ENCODE results near the gene THSD4. TPM values are rescaled to one million over a fixed set of nuclear protein-coding genes. Genes with fewer than 3 reads are reported as not detected.
"Not testable (repeated sequence)": the region's sequence is repeated elsewhere in the genome, so short reads cannot be mapped to it uniquely, and the experiment has no call there.

THSD4 gene
- total RNA-seq, 4 donors from 2014 or later, result 39.4 to 232 (median 127) TPM

DNA sequence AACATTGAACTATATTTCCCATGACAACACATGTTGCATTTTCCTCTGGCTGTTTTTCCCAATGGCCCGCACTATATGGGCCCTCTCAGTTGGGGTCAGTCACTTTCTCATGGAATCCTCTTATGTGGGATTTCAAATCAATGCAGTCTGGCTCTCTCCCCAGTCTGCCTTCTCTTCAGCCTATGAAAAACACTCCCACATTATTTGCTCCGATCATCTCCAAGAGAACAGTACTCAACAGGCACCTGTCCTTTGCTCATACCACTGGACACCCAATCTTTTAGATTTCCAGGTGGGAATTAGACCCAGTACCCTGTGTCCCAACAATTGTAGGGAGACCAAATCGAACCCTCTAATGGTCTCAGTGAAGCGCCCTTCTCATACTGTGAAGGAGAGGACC lies 251.3 kb downstream of the THSD4 start:
- no peak for DNase-seq

DNA sequence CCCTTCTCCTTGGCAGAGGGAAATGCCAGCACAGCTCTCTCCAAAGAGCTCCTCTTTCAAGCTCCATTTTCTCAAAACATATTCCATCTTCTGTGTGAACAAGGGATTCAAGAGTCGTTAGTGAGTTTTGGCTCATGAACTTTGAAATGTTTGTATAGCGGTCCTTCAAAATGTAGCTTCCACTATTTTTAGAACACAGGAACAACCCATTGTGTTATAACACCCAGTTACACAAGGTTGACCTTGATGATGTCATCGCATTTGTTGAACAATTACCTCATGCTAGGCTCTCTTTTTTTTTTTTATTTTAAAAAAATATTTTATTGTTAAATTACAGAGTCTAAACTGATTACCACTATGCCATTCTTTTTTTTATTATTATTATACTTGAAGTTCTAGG lies 251.7 kb downstream of the THSD4 start:
- H3K36me3 ChIP-seq, result no peaks in the 10 kb centered on the region
- no peak for TF ChIP-seq POLR2A (IDR thresholded peaks at IDR 0.05)
- TF ChIP-seq, protein P1, sequence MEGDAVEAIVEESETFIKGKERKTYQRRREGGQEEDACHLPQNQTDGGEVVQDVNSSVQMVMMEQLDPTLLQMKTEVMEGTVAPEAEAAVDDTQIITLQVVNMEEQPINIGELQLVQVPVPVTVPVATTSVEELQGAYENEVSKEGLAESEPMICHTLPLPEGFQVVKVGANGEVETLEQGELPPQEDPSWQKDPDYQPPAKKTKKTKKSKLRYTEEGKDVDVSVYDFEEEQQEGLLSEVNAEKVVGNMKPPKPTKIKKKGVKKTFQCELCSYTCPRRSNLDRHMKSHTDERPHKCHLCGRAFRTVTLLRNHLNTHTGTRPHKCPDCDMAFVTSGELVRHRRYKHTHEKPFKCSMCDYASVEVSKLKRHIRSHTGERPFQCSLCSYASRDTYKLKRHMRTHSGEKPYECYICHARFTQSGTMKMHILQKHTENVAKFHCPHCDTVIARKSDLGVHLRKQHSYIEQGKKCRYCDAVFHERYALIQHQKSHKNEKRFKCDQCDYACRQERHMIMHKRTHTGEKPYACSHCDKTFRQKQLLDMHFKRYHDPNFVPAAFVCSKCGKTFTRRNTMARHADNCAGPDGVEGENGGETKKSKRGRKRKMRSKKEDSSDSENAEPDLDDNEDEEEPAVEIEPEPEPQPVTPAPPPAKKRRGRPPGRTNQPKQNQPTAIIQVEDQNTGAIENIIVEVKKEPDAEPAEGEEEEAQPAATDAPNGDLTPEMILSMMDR (IDR thresholded peaks at IDR 0.05), result no peak
- no peak for DNase-seq
- no peak overlapping the region for H3K27ac ChIP-seq
- WGBS, 2 donors, result 67% methylated on average over 3 of the region's 3 CpGs
- intact Hi-C loops (cut with DNase I), result no loop called here
- no peaks in the 10 kb centered on the region for H3K27me3 ChIP-seq
- H3K4me3 ChIP-seq, result no peak overlapping the region
- H3K4me1 ChIP-seq, result peaks cover 0 to 9% (median 0%) of the 10 kb centered on the region in 3 donors
- H3K9me3 ChIP-seq, result no peaks in the 10 kb centered on the region

More for the DNA sequence above, 251.3 kb downstream of the THSD4 start:
- no peaks in the 10 kb centered on the region for H3K9me3 ChIP-seq
- no peaks in the 10 kb centered on the region for H3K27me3 ChIP-seq
- peaks cover 0 to 9% (median 0%) of the 10 kb centered on the region in 3 donors for H3K4me1 ChIP-seq
- H3K27ac ChIP-seq, result no peak overlapping the region
- TF ChIP-seq, protein P1 (IDR thresholded peaks at IDR 0.05), result no peak
- no peak for TF ChIP-seq POLR2A (IDR thresholded peaks at IDR 0.05)
- 71 to 85% methylated on average over 4 of the region's 4 CpGs for WGBS, 2 donors
- intact Hi-C loops (cut with DNase I), result no loop called here
- H3K4me3 ChIP-seq, result no peak overlapping the region
- H3K36me3 ChIP-seq, result no peaks in the 10 kb centered on the region

GRCh38 chr15:71367737-71368136 lies 252.5 kb downstream of the THSD4 start:
- H3K27me3 ChIP-seq; DNase-seq; H3K36me3 ChIP-seq; H3K27ac ChIP-seq; intact Hi-C loops (cut with DNase I); H3K9me3 ChIP-seq; H3K4me3 ChIP-seq: not testable (repeated sequence)
- peaks cover 0 to 15% (median 4%) of the 10 kb centered on the region in 3 donors for H3K4me1 ChIP-seq
- no CpG with 5 or more reads among the region's 1 CpG for WGBS, 2 donors

DNA sequence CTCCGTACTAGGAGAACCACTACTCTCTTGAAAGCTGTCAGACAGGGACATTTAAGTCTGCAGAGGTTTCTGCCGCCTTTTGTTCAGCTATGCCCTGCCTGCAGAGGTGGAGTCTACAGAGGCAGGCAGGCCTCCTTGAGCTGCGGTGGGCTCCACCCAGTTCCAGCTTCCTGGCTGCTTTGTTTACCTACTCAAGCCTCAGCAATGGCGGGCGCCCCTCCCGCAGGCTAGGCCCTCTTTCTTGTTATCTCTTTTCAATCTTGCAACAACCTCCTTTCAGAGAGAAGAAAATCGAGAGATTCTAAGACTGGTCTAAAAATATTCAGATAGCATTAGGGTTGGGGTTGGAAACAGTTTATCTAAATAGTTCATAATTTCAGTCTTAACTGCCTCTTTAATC lies 257.5 kb downstream of the THSD4 start:
- intact Hi-C loops (cut with DNase I); H3K27me3 ChIP-seq; H3K9me3 ChIP-seq; H3K36me3 ChIP-seq; H3K4me3 ChIP-seq; DNase-seq: not testable (repeated sequence)
- Histone ChIP-seq H3K4me1 (peaks cover 3 to 39% (median 23%) of the 10 kb centered on the region in 3 donors), H3K27ac (peak overlapping the region in 1 of 4 donors; percentile 21)
- 9 to 33% methylated on average over 1 to 6 of the region's 7 CpGs for WGBS, 2 donors

DNA sequence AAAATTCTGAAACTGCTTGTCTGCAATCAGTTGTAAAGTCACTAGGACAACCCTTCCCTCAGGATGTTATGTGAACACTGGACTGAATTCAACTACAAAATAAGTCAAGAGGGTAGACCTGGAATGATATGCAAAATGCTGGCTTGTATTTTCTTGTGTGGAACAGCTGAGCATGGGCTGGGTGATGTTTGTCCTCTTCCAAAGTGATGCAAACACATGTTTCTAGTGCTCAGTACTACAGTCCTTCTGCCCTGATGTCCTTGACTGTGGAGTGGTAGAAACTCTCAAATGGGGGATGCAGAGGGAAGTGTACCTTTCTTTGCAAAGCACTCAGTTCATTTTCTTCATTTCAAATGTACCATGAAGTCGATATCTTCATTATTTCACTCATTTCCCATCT lies 258.6 kb downstream of the THSD4 start:
- intact Hi-C loops (cut with DNase I), result no loop called here
- DNase-seq, result no peak
- no peaks in the 10 kb centered on the region for H3K36me3 ChIP-seq
- TF ChIP-seq, protein P1 (IDR thresholded peaks at IDR 0.05), result no peak
- no peak for TF ChIP-seq POLR2A (IDR thresholded peaks at IDR 0.05)
- H3K27me3 ChIP-seq, result no peaks in the 10 kb centered on the region
- H3K27ac ChIP-seq, result peak overlapping the region in 2 of 4 donors; percentile 42 to 59
- peaks cover 3 to 39% (median 23%) of the 10 kb centered on the region in 3 donors for H3K4me1 ChIP-seq
- no peaks in the 10 kb centered on the region for H3K9me3 ChIP-seq
- WGBS, 2 donors, result 38 to 82% methylated on average over 1 of the region's 1 CpG
- H3K4me3 ChIP-seq, result no peak overlapping the region

- Histone ChIP-seq H3K4me3 (no peak overlapping the region), H3K27me3 (no peaks in the 10 kb centered on the region), H3K36me3 (no peaks in the 10 kb centered on the region), H3K9me3 (no peaks in the 10 kb centered on the region), H3K4me1 (peaks cover 3 to 39% (median 23%) of the 10 kb centered on the region in 3 donors), H3K27ac (peak overlapping the region in 3 of 4 donors; percentile 2 to 59 (median 42))
- TF ChIP-seq, protein P1 (IDR thresholded peaks at IDR 0.05), result no peak
- no peak for TF ChIP-seq POLR2A (IDR thresholded peaks at IDR 0.05)
- intact Hi-C loops (cut with DNase I), result no loop called here
- WGBS, 2 donors, result 52 to 67% methylated on average over 6 of the region's 6 CpGs
- no peak for DNase-seq
These were observed 259.5 kb downstream of the THSD4 start for GRCh38 chr15:71374607-71375352.
